ENCODE data around the gene ELOVL3.
"Not testable (repeated sequence)": the region's sequence is repeated elsewhere in the genome, so short reads cannot be mapped to it uniquely, and the experiment has no call there.

Gene ELOVL3

DNA sequence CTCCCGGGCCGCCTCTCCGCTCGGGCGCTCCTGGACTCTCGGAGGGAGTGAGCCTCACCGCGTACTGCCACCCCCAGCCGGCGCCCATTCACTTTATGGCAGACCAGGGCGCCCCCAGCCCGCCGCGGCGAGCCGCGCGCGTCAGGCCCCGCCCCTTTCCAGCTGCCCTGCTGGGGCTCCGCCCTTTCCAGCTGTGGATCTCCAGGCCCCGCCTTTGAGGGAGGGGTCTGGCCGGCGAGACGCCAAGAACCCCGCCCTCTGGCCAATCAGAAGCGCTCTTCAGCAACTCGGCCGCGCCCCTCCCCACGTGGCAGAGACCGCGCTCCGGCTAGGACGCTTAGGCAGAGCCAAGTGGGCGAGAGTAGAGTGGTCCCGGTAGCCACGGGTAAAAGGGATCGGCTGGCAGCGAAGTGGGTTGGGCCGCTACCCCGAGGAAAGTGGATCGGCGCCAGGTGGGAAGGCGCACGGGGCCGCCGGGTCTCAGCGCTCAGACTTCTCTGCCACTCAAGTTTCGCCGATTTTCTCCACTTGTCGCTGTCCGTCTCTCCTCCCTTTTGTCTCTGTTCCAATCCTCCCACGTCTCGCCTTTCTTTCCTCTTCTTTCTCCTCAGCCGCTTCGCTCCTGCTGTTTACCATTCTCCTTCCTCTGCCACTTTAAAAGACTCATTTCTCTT is 15.5 kb downstream of the ELOVL3 start, which contains the start of gene PITX3:
TSS of gene PITX3 (minus strand) at position 69 of the 674 bp plus-strand sequence. CDS start 9,432 bp downstream, outside the sequence.
- no peaks in the 10 kb centered on the region for H3K36me3 ChIP-seq (ENCODE audit: insufficient read depth, low read length)
- H3K27ac ChIP-seq (ENCODE audit: low read depth, low read length), result no peak within 1 kb of the TSS

DNA sequence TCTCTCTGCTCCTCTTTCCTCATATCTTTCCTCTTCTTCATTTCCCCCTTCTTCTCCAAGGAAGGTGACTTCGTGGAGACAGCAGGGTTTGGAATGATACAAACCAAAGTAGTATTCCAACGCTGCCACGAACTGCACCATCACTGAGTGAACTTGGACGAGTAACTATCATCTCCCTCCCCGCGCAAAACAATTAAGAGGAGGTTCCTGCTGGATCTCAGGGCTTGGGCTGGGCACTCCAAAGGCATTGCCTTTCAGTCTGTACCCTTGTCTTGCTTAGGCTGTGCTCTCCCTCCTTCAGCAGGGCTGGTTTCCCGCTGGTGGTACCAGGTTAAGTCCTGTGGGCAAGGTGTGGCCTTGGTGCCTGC is 16.0 kb downstream of the ELOVL3 start:
- H3K36me3 ChIP-seq (ENCODE audit: insufficient read depth, low read length), result no peaks in the 10 kb centered on the region
- H3K4me1 ChIP-seq (ENCODE audit: insufficient read depth, low read length), result peaks cover 34% of the 10 kb centered on the region
- peaks cover 0 to 3% of the 10 kb centered on the region in 2 donors for H3K27me3 ChIP-seq (ENCODE audit: control insufficient read depth in 1 of 2, insufficient read depth in 2 of 2, low read length in 2 of 2)
- H3K4me3 ChIP-seq (ENCODE audit: low read depth in 1 of 2, low read length in 2 of 2), result peak overlapping the region; percentile 51 to 72
- H3K9ac ChIP-seq (ENCODE audit: low read length), result no peak overlapping the region
- no peaks in the 10 kb centered on the region for H3K9me3 ChIP-seq (ENCODE audit: low read length)
- no peak overlapping the region for H3K27ac ChIP-seq (ENCODE audit: low read depth, low read length)

More for the DNA sequence above, 15.5 kb downstream of the ELOVL3 start, which contains the start of gene PITX3:
- H3K9me3 ChIP-seq (ENCODE audit: low read length), result no peaks in the 10 kb centered on the region
- H3K4me1 ChIP-seq (ENCODE audit: insufficient read depth, low read length), result peaks cover 29% of the 10 kb centered on the region
- peak within 1 kb of the TSS; percentile 51 to 72 for H3K4me3 ChIP-seq (ENCODE audit: low read depth in 1 of 2, low read length in 2 of 2)
- H3K9ac ChIP-seq (ENCODE audit: low read length), result no peak within 1 kb of the TSS
- peaks cover 0 to 8% of the 10 kb centered on the region in 2 donors for H3K27me3 ChIP-seq (ENCODE audit: control insufficient read depth in 1 of 2, insufficient read depth in 2 of 2, low read length in 2 of 2)

GRCh38 chr10:102243309-102243708 is 17.2 kb downstream of the ELOVL3 start:
- Histone ChIP-seq H3K4me1 (ENCODE audit: insufficient read depth, low read length) (peaks cover 46% of the 10 kb centered on the region), H3K4me3 (ENCODE audit: low read depth in 1 of 2, low read length in 2 of 2) (no peak overlapping the region), H3K9ac (ENCODE audit: low read length) (no peak overlapping the region), H3K27me3 (ENCODE audit: control insufficient read depth in 1 of 2, insufficient read depth in 2 of 2, low read length in 2 of 2) (no peaks in the 10 kb centered on the region), H3K36me3 (ENCODE audit: insufficient read depth, low read length) (no peaks in the 10 kb centered on the region), H3K9me3 (ENCODE audit: low read length) (no peaks in the 10 kb centered on the region), H3K27ac (ENCODE audit: low read depth, low read length) (no peak overlapping the region)

GRCh38 chr10:102245082-102245931 is 19.2 kb downstream of the ELOVL3 start, which contains the start of gene GBF1:
Gene GBF1, plus strand, starts transcription at chr10:102245532. Its CDS starts 13,407 bp downstream, at chr10:102258939.
- H3K36me3 ChIP-seq (ENCODE audit: insufficient read depth, low read length), result no peaks in the 10 kb centered on the region
- peak within 1 kb of the TSS; percentile 92 for H3K27ac ChIP-seq (ENCODE audit: low read depth, low read length)
- peaks cover 46% of the 10 kb centered on the region for H3K4me1 ChIP-seq (ENCODE audit: insufficient read depth, low read length)

DNA sequence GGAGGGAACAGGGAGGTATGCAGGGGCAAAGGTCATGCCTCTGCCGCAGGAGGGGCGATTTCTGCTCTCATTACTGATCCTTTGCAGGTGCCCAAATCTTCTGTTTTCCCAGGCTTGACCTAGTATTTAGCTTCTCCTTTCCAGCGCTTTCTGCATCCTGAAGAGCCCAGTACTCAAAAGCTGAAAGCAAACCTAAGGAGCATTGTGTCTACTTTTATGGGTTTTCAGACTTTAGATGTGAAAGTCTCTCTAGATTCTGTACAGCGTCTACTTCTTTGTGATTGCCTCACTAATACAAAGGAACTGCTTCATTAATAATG is 19.8 kb downstream of the ELOVL3 start:
- H3K9me3 ChIP-seq (ENCODE audit: low read length), result no peaks in the 10 kb centered on the region
- H3K27me3 ChIP-seq (ENCODE audit: control insufficient read depth in 1 of 2, insufficient read depth in 2 of 2, low read length in 2 of 2), result no peaks in the 10 kb centered on the region
- peaks cover 42% of the 10 kb centered on the region for H3K4me1 ChIP-seq (ENCODE audit: insufficient read depth, low read length)
- H3K36me3 ChIP-seq (ENCODE audit: insufficient read depth, low read length), result no peaks in the 10 kb centered on the region
- H3K9ac ChIP-seq (ENCODE audit: low read length), result peak overlapping the region; percentile 84
- H3K27ac ChIP-seq (ENCODE audit: low read depth, low read length), result peak overlapping the region; percentile 92
- peak overlapping the region; percentile 94 to 98 for H3K4me3 ChIP-seq (ENCODE audit: low read depth in 1 of 2, low read length in 2 of 2)

More at GRCh38 chr10:102245082-102245931, 19.2 kb downstream of the ELOVL3 start, which contains the start of gene GBF1:
- Histone ChIP-seq H3K9me3 (ENCODE audit: low read length) (no peaks in the 10 kb centered on the region), H3K9ac (ENCODE audit: low read length) (peak within 1 kb of the TSS; percentile 84), H3K27me3 (ENCODE audit: control insufficient read depth in 1 of 2, insufficient read depth in 2 of 2, low read length in 2 of 2) (no peaks in the 10 kb centered on the region), H3K4me3 (ENCODE audit: low read depth in 1 of 2, low read length in 2 of 2) (peak within 1 kb of the TSS; percentile 94 to 98)

DNA sequence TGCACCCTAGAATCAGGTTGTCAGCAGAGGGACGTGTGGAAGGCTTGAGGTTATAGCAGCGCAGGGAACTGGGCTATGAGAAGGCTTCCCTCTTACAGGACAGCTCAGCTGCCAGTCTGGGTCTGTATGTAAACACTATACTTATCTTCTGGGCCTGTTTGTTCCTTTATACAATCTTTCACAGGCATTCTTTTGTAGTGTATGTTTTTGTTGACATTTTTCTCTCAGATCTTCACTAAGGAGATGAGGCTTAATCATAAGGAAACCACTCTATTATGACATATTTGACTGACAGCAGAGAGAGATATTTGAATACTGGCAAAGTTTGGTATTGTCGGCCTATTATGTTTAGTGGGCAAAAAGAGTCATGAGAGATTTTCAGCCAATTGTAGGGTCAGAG is 20.2 kb downstream of the ELOVL3 start:
- Histone ChIP-seq H3K36me3 (ENCODE audit: insufficient read depth, low read length) (no peaks in the 10 kb centered on the region), H3K4me3 (ENCODE audit: low read depth in 1 of 2, low read length in 2 of 2) (peak overlapping the region; percentile 94 to 98), H3K4me1 (ENCODE audit: insufficient read depth, low read length) (peaks cover 40% of the 10 kb centered on the region), H3K9me3 (ENCODE audit: low read length) (no peaks in the 10 kb centered on the region), H3K9ac (ENCODE audit: low read length) (peak overlapping the region; percentile 84), H3K27ac (ENCODE audit: low read depth, low read length) (peak overlapping the region; percentile 92), H3K27me3 (ENCODE audit: control insufficient read depth in 1 of 2, insufficient read depth in 2 of 2, low read length in 2 of 2) (no peaks in the 10 kb centered on the region)

DNA sequence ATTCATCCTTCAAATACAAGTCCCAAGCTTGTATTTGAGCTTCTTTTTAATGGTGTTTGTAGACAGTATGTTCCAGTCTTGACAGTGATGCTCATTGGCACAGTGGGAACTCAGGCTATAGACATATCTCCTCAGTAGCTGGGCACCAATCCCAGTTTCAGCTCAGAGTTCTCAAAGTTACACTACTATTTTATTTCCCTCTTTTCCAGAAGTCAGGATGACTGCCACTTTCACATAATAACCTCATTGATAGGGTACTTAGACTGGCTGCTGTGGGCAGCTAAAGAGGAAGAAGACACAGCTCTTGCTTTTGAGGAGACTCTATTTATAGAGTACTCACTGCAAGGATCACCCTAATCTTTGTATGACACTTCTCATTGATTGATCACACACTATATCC is 21.6 kb downstream of the ELOVL3 start:
- H3K4me3 ChIP-seq (ENCODE audit: low read depth in 1 of 2, low read length in 2 of 2), result no peak overlapping the region
- no peaks in the 10 kb centered on the region for H3K27me3 ChIP-seq (ENCODE audit: control insufficient read depth in 1 of 2, insufficient read depth in 2 of 2, low read length in 2 of 2)
- H3K9me3 ChIP-seq (ENCODE audit: low read length), result no peaks in the 10 kb centered on the region
- no peak overlapping the region for H3K27ac ChIP-seq (ENCODE audit: low read depth, low read length)
- H3K4me1 ChIP-seq (ENCODE audit: insufficient read depth, low read length), result peaks cover 33% of the 10 kb centered on the region
- H3K9ac ChIP-seq (ENCODE audit: low read length), result no peak overlapping the region
- no peaks in the 10 kb centered on the region for H3K36me3 ChIP-seq (ENCODE audit: insufficient read depth, low read length)

DNA sequence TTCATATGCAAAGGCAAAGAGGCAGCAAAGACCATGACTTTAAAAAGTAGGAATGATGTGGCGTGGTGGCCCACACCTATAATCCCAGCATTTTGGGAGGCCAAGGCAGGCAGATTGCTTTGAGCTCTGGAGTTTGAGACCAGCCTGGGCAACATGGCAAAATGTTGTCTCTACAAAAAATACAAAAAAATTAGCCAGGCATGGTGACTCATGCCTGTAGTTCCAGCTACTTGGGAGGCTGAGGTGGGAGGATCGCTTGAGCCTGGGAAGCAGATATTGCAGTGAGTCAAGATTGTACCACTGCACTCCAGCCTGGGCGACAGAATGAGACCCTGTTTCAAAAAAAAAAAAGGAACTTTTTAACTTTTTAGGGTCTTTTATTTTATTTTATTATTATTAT is 26.4 kb downstream of the ELOVL3 start:
- not testable (repeated sequence) for H3K4me3 ChIP-seq (ENCODE audit: low read depth in 1 of 2, low read length in 2 of 2); H3K9ac ChIP-seq (ENCODE audit: low read length); H3K27ac ChIP-seq (ENCODE audit: low read depth, low read length); H3K27me3 ChIP-seq (ENCODE audit: control insufficient read depth in 1 of 2, insufficient read depth in 2 of 2, low read length in 2 of 2); H3K36me3 ChIP-seq (ENCODE audit: insufficient read depth, low read length); H3K4me1 ChIP-seq (ENCODE audit: insufficient read depth, low read length); H3K9me3 ChIP-seq (ENCODE audit: low read length)

DNA sequence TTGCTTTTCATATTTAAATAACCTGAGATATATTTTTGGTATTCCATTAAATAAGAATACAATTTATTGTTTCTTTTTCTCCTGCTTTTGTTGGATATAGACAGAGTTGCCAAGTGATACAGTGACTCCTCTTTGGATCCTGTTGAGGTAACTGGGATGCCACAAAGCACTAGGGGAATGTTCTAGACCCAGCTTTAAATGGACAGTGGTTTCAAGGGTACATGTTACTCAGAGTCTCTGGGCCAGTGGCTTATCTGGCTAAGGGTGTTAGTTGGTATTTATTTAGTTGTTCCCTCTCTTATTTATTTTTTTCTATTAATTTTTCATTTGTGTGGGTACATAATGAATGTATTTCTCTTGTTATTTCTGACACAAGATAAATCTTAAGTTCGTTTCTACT is 28.3 kb downstream of the ELOVL3 start:
- Histone ChIP-seq H3K9me3 (ENCODE audit: low read length) (no peaks in the 10 kb centered on the region), H3K9ac (ENCODE audit: low read length) (no peak overlapping the region), H3K27me3 (ENCODE audit: control insufficient read depth in 1 of 2, insufficient read depth in 2 of 2, low read length in 2 of 2) (no peaks in the 10 kb centered on the region), H3K27ac (ENCODE audit: low read depth, low read length) (no peak overlapping the region), H3K36me3 (ENCODE audit: insufficient read depth, low read length) (peaks cover 7% of the 10 kb centered on the region), H3K4me3 (ENCODE audit: low read depth in 1 of 2, low read length in 2 of 2) (no peak overlapping the region), H3K4me1 (ENCODE audit: insufficient read depth, low read length) (no peaks in the 10 kb centered on the region)

- H3K4me1 ChIP-seq (ENCODE audit: insufficient read depth, low read length), result no peaks in the 10 kb centered on the region
These were observed 29.3 kb downstream of the ELOVL3 start for GRCh38 chr10:102255404-102255803.

DNA sequence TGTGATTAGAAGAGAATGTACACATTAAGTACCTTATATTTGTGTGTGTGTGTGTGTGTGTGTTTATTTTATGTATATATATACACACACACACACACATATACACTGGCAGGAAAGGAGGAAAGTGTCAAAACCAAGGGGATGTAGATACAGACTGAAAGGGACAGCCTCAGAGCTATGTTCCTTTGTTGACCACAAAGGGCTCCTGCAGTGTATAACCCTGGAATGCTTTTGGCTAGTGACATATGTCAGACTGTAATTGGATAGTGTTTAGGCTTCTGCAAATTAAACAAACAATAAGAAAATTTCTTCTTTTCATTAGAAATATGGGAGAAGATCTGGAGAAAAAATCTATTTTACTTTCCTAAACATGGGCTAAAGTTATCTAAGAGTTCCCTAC is 35.1 kb downstream of the ELOVL3 start:
- Histone ChIP-seq H3K9ac (ENCODE audit: low read length) (no peak overlapping the region), H3K4me3 (ENCODE audit: low read depth in 1 of 2, low read length in 2 of 2) (no peak overlapping the region), H3K36me3 (ENCODE audit: insufficient read depth, low read length) (peaks cover 29% of the 10 kb centered on the region), H3K9me3 (ENCODE audit: low read length) (no peaks in the 10 kb centered on the region), H3K4me1 (ENCODE audit: insufficient read depth, low read length) (no peaks in the 10 kb centered on the region), H3K27me3 (ENCODE audit: control insufficient read depth in 1 of 2, insufficient read depth in 2 of 2, low read length in 2 of 2) (no peaks in the 10 kb centered on the region), H3K27ac (ENCODE audit: low read depth, low read length) (no peak overlapping the region)

More at GRCh38 chr10:102255404-102255803, 29.3 kb downstream of the ELOVL3 start:
- Histone ChIP-seq H3K36me3 (ENCODE audit: insufficient read depth, low read length) (peaks cover 14% of the 10 kb centered on the region), H3K27ac (ENCODE audit: low read depth, low read length) (no peak overlapping the region), H3K4me3 (ENCODE audit: low read depth in 1 of 2, low read length in 2 of 2) (no peak overlapping the region), H3K27me3 (ENCODE audit: control insufficient read depth in 1 of 2, insufficient read depth in 2 of 2, low read length in 2 of 2) (no peaks in the 10 kb centered on the region), H3K9me3 (ENCODE audit: low read length) (no peaks in the 10 kb centered on the region), H3K9ac (ENCODE audit: low read length) (no peak overlapping the region)
